ENCODE measurements around the gene BROX.
"Not testable (repeated sequence)": the region's sequence is repeated elsewhere in the genome, so short reads cannot be mapped to it uniquely, and the experiment has no call there.

Gene BROX

DNA sequence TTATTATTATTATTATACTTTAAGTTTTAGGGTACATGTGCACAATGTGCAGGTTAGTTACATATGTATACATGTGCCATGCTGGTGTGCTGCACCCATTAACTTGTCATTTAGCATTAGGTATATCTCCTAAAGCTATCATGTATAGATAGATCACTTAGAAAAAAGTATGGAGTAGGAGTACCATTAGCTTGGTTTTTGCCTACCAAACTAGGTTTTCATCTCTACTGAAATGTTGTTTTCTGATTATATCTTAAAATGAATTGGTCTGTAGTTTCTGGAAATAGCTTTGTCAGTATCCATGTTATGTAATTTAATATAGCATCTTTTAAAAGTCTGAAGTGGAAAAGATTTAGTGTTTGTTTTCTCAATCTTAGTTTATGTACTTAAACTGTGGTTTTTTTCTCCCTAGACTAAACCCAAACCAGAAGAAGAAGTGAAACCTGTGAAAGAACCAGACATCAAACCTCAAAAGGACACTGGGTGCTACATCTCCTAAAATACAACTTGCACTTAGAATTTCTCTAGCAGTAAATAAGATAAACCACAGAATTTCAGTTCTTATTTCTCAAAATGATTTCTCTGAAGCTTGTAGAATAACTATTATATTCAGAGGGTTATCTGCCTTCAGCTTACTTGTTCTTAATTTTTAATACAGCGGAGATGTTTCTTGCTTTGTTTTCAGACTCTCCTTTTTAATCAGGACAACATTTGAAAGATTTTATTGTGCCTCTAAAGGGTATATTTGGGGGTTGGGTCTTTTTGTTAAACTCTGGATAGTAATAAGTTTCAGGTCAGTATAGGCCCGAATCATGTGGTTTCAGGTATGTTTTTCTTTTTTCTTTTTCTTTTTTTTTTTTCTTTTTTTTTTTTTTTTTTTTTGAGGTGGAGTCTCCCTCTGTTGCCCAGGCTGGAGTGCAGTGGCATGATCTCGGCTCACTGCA lies 20.1 kb downstream of the BROX start:
- DNase-seq (ENCODE audit: low spot score): peak; percentile 36

DNA sequence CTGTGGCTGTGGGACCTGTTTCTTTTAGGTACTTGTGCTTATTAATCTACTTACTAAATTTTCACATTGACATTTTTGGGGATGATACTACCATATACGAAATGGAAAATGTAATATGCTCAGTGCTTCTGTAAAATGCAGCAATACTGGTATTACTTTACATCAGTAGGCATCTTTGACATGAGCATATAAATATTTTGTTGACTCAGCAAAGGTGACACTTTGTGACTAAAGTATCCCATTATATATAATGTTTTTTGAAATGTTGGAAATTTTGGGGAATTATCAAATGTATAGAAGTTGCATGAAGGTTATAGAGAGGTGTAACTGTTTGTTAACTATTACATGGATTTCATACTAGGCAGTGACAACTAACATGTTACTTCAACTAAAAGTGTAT lies 22.4 kb downstream of the BROX start:
- no peak for DNase-seq (ENCODE audit: low spot score)

DNA sequence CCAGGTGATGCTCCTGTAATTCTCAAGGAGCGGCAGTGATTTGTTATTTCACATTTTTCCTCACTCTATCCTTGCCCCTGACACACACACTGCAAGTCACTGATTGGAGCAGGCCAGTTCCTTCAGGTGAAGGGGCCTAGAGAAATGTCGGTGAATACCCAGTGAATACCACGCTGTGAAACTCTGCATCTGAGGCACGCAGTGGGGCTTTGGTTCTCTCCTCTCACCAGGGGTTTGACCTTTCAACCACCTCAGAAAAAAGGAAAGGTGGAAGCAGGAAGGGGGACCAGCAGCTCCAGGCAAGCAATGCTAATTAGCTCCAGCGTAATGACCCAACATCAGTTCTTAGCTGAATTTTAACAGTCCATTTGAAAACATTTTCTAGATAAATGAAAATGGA lies 24.1 kb downstream of the BROX start:
- DNase-seq (ENCODE audit: low spot score): no peak

DNA sequence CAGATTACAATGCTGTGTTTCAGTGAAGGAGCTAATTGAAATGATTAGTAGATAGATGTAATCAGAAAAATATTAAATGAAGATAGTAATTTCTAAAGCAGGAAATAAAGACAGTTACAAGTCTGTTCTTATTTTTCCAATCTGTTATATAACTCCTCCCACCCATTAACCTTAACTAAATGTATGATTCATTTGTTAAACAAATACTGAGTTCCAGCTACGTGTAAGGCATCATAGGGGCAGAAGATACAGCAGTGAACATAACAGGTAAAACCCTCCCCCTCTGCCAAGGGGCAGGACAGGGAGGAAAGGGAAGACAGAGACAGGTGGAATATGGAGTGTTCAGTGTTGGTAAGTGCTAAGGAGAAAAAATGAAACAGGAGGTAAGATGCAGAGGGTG lies 24.6 kb downstream of the BROX start, which contains the start of gene FAM177B:
Gene FAM177B, plus strand, starts transcription at position 231 of the 400 bp plus-strand sequence. CDS start 9,344 bp downstream, outside the sequence.
- DNase-seq (ENCODE audit: low spot score): no peak

- no peak for DNase-seq (ENCODE audit: low spot score)
These were observed 27.1 kb downstream of the BROX start for GRCh38 chr1:222739465-222739864.

GRCh38 chr1:222739929-222740328 lies 27.6 kb downstream of the BROX start:
- no peak for DNase-seq (ENCODE audit: low spot score)

- DNase-seq (ENCODE audit: low spot score): not testable (repeated sequence)
These were observed 29.5 kb downstream of the BROX start for GRCh38 chr1:222741630-222742457.

- DNase-seq (ENCODE audit: low spot score): no peak
These were observed 37.6 kb downstream of the BROX start for GRCh38 chr1:222749927-222750326.

DNA sequence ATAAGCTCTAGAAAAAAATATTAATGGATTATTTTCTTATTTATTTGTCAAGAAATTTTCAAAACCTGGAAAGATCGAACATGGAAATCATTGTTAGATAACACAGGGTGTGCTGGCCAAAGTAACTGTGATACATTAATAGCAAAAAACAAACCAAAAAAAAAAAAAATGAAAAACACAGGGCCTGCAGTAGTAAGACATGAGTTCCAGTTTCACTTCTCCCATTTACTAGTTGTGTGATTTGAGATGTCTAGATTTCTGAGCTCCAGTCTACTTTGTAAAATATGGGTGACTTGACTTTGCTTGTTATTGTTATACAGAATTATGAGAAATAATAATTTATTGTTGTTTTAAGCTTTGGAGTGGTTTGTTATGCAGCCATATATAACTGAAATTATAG lies 38.3 kb downstream of the BROX start:
- no peak for DNase-seq (ENCODE audit: low spot score)

GRCh38 chr1:222751255-222751654 lies 38.9 kb downstream of the BROX start:
- DNase-seq (ENCODE audit: low spot score): no peak

GRCh38 chr1:222754366-222755139 lies 42.2 kb downstream of the BROX start:
- peak; percentile 85 for DNase-seq (ENCODE audit: low spot score)

DNA sequence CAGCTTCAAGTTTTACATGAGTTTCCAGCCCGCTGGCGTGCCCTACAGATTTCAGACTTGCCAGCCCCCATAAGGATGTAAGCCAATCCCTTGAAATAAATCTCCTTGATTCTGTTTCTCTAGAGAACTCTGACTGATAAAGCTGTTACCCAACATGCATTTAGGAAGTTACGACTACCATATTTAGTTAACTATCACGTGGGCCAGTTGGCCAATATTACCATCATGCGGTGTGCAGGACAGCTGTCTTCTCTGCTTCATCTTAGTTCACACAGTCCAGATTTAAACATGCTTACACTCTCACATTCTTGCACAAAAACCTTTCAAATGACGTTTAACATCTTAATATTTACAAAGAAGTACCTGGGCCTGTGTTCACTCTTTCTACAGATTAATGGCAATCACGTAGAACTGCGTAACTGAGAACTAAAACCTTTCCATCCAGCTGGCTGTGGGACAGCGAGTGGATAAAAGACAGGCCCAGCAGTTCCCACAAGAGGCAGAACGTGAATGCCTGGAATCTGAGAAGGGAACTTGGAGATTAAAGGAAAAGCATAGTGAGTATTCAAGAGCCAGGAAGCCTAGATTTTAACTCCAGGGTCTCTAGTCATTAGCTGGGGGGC lies 45.4 kb downstream of the BROX start:
- no peak for DNase-seq (ENCODE audit: low spot score)

DNA sequence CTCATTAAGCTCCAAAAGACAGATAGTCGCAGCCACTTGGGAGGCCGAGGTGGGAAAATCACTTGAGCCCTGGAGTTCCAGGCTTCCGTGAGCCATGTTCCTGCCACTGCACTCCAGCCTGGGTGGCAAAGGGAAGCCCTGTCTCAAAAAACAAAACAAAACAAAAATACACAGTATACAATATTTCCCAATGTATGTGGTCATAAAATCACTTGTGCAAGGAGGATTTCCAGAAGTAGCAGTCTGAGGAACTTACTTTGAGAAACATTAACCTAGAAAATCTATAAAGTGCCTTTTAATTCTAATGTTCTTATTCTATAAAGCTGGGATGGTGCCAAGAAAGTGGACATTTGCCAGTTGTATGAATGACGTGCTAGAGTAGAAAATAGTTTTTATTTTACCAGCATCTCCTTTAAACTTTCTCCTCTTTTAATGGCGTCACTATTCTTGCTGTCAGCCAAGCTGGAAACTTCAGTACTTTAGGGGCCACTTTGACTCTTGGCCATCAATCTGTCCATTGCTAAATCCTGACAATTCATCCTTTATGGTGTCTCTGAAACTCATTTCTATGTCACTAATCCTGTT lies 47.2 kb downstream of the BROX start:
- no peak for DNase-seq (ENCODE audit: low spot score)

DNA sequence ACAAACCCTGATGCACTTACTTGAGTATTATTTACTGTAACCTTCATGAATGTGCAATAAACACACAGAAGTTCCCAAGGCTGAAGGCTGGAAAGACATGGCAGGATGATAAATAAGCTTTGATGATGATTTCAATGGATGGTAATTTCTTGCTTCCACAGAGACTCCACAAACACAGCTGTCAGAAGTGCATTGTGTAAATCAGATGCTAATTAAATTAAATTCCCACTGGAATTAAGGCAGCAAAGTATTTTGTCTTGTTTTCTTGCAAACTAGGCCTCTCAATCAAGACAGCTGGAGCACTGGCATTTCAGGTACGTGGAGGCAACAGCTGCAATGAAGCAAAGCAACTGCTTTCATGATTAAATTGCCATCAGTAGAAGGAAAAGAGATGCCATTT lies 48.7 kb downstream of the BROX start:
- no peak for DNase-seq (ENCODE audit: low spot score)

GRCh38 chr1:222762178-222762577 lies 49.8 kb downstream of the BROX start:
- DNase-seq (ENCODE audit: low spot score): not testable (repeated sequence)

- no peak for DNase-seq (ENCODE audit: low spot score)
These were observed 54.8 kb downstream of the BROX start for GRCh38 chr1:222767152-222767571.

GRCh38 chr1:222768592-222768991 lies 56.2 kb downstream of the BROX start:
- no peak for DNase-seq (ENCODE audit: low spot score)

DNA sequence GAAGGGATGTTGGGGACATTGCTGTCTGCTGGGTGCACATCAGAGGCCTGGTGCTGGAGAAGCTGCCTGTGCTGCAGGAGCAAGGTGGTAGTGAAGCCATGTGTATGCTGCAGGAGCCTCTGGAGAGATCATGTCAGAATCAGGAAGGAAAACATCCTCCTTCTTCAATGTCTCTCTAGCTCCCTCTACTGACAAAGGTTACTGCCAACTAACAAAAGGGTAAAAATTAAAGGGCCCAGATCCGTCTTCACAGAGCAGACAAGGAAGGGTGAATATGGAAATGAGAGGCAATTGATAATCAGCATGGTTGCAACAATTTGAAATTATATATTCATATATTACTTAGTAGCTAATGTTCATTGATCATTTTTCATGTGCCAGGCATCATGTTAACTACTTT lies 56.8 kb downstream of the BROX start:
- no peak for DNase-seq (ENCODE audit: low spot score)

GRCh38 chr1:222769971-222770620 lies 57.7 kb downstream of the BROX start:
- no peak for DNase-seq (ENCODE audit: low spot score)

GRCh38 chr1:222772996-222773379 lies 60.6 kb downstream of the BROX start:
- peak; percentile 49 for DNase-seq (ENCODE audit: low spot score)

GRCh38 chr1:222777463-222777862 lies 65.1 kb downstream of the BROX start:
- DNase-seq (ENCODE audit: low spot score): no peak

Data from Ammon's horn (tissue), 1 donor.